AG04450 (cell line): ENCODE results near the gene SALL3. TPM values are rescaled to one million over a fixed set of nuclear protein-coding genes. Genes with fewer than 3 reads are reported as not detected.

Experiments used
- CTCF ChIA-PET: fragments of 300-600, 350-600 bp; formaldehyde crosslinking; extraction: SDS; loops from one replicate; lab custom pipeline; 2022; ENCODE audit warnings: antibody characterized with exemption, inconsistent platforms; lab: Charles Lee
- POLR2A ChIA-PET: fragments of 350-600 bp; formaldehyde crosslinking; extraction: SDS; loops from one replicate; lab custom pipeline; 2021; ENCODE audit warnings: antibody characterized with exemption, inconsistent platforms; lab: Yijun Ruan, JAX
- DNase-seq: peaks from one replicate; pipeline ENCODE4 v3.0.0-alpha.2; 2011; ENCODE audit warnings: low read depth, low spot score
- H3K27ac ChIP-seq: one replicate; pipeline ENCODE4 v1.5.1; 2012; ENCODE audit warnings: low read depth, low read length, control low read depth
- H3K27me3 ChIP-seq: one replicate; pipeline ENCODE4 v1.6.0; 2012; ENCODE audit warnings: low read length; ENCODE audit not compliant: control insufficient read depth, insufficient read depth
- H3K4me3 ChIP-seq: 2 replicates; pipeline ENCODE4 v1.5.1; 2011; ENCODE audit warnings: mild to moderate bottlenecking, low read depth, low read length, control low read depth
- H3K9me3 ChIP-seq: 2 replicates; pipeline ENCODE4 v1.5.1; 2012; ENCODE audit warnings: low read length; ENCODE audit not compliant: control insufficient read depth, insufficient read depth
- polyA plus RNA-seq: library from polyadenylated mRNA; depleted of rRNA; stranded (reverse); fragments of >200 nt; gene quantifications from 2 replicates; pipeline ENCODE4 v1.2.3, GENCODE V29; 2011
- TF ChIP-seq, protein P1 (sequence below): IDR thresholded peaks from 2 replicates; pipeline ENCODE4 v1.5.1; 2011; ENCODE audit warnings: low read depth, low read length, control low read depth, inconsistent platforms

Gene SALL3
- polyA plus RNA-seq, 1 experiment = not detected

- POLR2A ChIA-PET = no interaction called here
- no peaks in the 10 kb centered on the region for H3K27me3 ChIP-seq
These were observed 29.2 kb upstream of the SALL3 start for GRCh38 chr18:78950386-78950785.

GRCh38 chr18:78953566-78953965, 26.1 kb upstream of the SALL3 start:
- DNase-seq = no peak
- peaks cover 69% of the 10 kb centered on the region for H3K9me3 ChIP-seq
- H3K4me3 ChIP-seq = no peak overlapping the region
- H3K27ac ChIP-seq = no peak overlapping the region
- CTCF ChIA-PET = no interaction called here
- H3K27me3 ChIP-seq = no peaks in the 10 kb centered on the region
- POLR2A ChIA-PET = no interaction called here
- TF ChIP-seq, protein P1, sequence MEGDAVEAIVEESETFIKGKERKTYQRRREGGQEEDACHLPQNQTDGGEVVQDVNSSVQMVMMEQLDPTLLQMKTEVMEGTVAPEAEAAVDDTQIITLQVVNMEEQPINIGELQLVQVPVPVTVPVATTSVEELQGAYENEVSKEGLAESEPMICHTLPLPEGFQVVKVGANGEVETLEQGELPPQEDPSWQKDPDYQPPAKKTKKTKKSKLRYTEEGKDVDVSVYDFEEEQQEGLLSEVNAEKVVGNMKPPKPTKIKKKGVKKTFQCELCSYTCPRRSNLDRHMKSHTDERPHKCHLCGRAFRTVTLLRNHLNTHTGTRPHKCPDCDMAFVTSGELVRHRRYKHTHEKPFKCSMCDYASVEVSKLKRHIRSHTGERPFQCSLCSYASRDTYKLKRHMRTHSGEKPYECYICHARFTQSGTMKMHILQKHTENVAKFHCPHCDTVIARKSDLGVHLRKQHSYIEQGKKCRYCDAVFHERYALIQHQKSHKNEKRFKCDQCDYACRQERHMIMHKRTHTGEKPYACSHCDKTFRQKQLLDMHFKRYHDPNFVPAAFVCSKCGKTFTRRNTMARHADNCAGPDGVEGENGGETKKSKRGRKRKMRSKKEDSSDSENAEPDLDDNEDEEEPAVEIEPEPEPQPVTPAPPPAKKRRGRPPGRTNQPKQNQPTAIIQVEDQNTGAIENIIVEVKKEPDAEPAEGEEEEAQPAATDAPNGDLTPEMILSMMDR = no peak

More at GRCh38 chr18:78950386-78950785, 29.2 kb upstream of the SALL3 start:
- TF ChIP-seq, protein P1 = no peak
- DNase-seq = no peak
- Histone ChIP-seq H3K4me3 (no peak overlapping the region), H3K9me3 (peaks cover 70% of the 10 kb centered on the region), H3K27ac (no peak overlapping the region)
- CTCF ChIA-PET = no interaction called here

- Histone ChIP-seq H3K4me3 (no peak overlapping the region), H3K9me3 (peaks cover 58% of the 10 kb centered on the region), H3K27me3 (no peaks in the 10 kb centered on the region), H3K27ac (no peak overlapping the region)
- TF ChIP-seq, protein P1 = no peak
- ChIA-PET POLR2A (no interaction called here), CTCF (no interaction called here)
- no peak for DNase-seq
These were observed 24.6 kb upstream of the SALL3 start for GRCh38 chr18:78955051-78955450.

- TF ChIP-seq, protein P1 = no peak
- ChIA-PET POLR2A (no interaction called here), CTCF (no interaction called here)
- Histone ChIP-seq H3K27me3 (no peaks in the 10 kb centered on the region), H3K4me3 (no peak overlapping the region), H3K27ac (no peak overlapping the region), H3K9me3 (peaks cover 49% of the 10 kb centered on the region)
- no peak for DNase-seq
These were observed 22.5 kb upstream of the SALL3 start for GRCh38 chr18:78957140-78957539.

GRCh38 chr18:78960709-78961108, 18.9 kb upstream of the SALL3 start:
- Histone ChIP-seq H3K4me3 (no peak overlapping the region), H3K27ac (no peak overlapping the region), H3K9me3 (peaks cover 47% of the 10 kb centered on the region), H3K27me3 (no peaks in the 10 kb centered on the region)
- CTCF ChIA-PET = no interaction called here
- DNase-seq = no peak
- POLR2A ChIA-PET = no interaction called here
- TF ChIP-seq, protein P1 = no peak
